Measurements from ENCODE around the gene EXOC6B.

DNA sequence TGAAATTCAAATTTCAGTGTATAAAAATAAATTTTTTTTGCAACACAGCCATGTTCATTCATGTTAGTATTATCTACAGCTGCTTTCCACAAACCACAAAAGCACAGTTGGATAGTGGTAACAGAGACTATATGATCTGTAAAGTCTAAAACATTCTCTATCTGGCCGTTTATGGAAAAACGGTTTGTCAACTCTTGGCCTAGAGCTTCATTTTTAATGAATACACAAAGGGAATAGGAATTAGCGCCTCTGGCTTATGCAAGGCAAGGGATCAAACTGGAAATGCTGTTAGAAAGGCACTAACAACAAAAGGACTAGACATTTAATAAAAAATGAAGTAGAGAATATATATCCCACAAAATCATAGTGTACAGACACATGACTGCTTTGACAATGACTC, 211.9 kb downstream of the EXOC6B start:
- TF ChIP-seq EZH2 (IDR thresholded peaks at IDR 0.05; ENCODE audit: low read depth) (no peak), CTCF (conservative IDR thresholded peaks at IDR 0.05) (no peak)
